VCaP (cell line): Measurements from ENCODE around the gene CAMK2B.

Experiments used
- H3K27ac ChIP-seq: fragments of 450-650 bp; 2 replicates; pipeline ENCODE4 v1.5.1; 2017
- TF ChIP-seq, protein P1 (sequence below): fragments of 450-650 bp; conservative IDR thresholded peaks from 2 replicates; pipeline ENCODE4 v1.5.1; 2017; ENCODE audit warnings: mild to moderate bottlenecking, moderate library complexity

Gene CAMK2B

GRCh38 chr7:44366986-44367385 lies 41.6 kb upstream of the CAMK2B start:
- TF ChIP-seq, protein P1, sequence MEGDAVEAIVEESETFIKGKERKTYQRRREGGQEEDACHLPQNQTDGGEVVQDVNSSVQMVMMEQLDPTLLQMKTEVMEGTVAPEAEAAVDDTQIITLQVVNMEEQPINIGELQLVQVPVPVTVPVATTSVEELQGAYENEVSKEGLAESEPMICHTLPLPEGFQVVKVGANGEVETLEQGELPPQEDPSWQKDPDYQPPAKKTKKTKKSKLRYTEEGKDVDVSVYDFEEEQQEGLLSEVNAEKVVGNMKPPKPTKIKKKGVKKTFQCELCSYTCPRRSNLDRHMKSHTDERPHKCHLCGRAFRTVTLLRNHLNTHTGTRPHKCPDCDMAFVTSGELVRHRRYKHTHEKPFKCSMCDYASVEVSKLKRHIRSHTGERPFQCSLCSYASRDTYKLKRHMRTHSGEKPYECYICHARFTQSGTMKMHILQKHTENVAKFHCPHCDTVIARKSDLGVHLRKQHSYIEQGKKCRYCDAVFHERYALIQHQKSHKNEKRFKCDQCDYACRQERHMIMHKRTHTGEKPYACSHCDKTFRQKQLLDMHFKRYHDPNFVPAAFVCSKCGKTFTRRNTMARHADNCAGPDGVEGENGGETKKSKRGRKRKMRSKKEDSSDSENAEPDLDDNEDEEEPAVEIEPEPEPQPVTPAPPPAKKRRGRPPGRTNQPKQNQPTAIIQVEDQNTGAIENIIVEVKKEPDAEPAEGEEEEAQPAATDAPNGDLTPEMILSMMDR, result no peak

DNA sequence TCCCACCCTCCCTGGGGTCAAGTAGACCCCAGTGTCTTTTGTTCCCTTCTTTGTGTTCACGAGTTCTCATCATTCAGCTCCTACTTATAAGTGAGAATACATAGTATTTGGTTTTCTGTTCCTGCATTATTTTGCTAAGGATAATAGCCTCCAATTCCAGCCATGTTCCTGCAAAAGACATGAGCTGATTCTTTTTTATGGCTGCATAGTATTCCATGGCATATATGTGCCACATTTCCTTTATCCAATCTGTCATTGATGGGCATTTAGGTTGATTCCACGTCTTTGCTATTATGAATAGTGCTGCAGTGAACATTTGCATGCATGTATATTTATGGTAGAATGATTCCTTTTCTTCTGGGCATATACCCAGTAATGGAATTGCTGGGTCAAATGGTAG lies 28.3 kb upstream of the CAMK2B start:
- no peak overlapping the region for H3K27ac ChIP-seq
- TF ChIP-seq, protein P1, result no peak

More at GRCh38 chr7:44366986-44367385, 41.6 kb upstream of the CAMK2B start:
- H3K27ac ChIP-seq, result no peak overlapping the region

DNA sequence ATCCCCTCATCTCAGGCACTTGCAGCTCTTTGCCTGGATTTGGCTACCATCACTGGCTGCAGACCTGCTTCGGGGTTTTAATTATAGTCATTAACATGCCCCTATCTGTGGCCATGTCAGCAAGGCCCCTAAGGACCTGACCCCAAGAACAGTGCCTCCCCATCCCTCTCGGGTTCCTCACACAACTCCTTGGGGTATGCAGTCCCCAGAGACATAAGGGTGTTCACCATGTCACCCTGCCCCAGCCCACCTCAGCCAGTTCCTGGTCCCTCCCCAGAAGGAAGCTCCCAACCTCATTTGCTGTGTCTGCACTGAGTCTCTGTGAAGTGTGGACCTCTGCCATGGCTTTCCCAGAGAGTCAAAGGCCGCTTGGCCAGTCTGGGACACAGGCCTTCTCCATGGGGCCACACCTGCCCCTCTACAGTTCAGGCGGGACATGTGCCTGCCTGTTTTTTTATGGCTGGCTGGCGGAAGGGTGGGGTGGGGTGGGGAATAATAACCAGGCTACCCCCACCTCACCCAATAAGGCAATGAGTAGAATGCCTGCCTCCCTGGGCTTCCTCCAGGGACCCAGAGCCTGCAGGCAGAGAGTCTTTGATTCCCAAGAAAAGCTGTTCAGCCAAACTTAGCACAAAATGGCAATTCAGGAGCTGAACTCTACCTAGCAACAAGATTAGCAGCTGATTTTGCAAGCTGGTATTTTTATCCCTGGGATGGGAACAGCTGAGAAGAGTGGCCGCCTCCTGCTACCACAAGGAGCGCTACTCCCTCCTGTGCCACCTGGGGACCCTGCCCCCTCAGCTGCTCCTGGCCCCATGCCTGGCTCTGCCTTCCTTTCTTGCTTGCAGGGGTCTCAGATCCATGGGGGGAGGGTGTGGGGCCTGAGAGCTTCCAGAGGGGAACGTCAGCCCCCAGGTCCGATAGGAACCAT lies 23.7 kb upstream of the CAMK2B start:
- TF ChIP-seq, protein P1, result no peak
- H3K27ac ChIP-seq, result no peak overlapping the region

DNA sequence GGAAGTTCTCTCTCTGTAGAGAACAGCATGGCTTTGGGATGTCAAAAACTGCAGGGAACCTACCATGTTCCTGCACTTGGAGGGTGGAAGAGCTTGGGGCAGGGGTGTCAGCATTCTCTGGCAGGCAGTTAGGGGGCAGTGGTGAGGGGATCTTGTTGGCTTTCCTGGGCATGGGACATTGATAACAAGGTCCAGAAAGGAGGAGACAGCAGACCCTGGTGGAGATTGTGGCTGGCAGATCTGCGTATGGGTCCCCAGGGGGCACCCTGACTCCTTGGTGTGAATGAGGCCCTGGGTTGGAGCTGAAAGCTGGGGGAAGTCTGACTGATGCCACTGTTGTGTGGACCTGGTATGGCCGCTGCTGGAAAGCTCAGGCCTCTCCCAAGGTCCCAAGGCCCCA lies 22.9 kb upstream of the CAMK2B start:
- TF ChIP-seq, protein P1, result no peak; the same call in 1 of the 2 replicates

GRCh38 chr7:44347546-44348114 lies 22.2 kb upstream of the CAMK2B start:
- H3K27ac ChIP-seq, result no peak overlapping the region
- TF ChIP-seq, protein P1, result no peak

More for the DNA sequence above, 22.9 kb upstream of the CAMK2B start:
- no peak overlapping the region for H3K27ac ChIP-seq

GRCh38 chr7:44346063-44346462 lies 20.7 kb upstream of the CAMK2B start:
- H3K27ac ChIP-seq, result no peak overlapping the region
- TF ChIP-seq, protein P1, result no peak

DNA sequence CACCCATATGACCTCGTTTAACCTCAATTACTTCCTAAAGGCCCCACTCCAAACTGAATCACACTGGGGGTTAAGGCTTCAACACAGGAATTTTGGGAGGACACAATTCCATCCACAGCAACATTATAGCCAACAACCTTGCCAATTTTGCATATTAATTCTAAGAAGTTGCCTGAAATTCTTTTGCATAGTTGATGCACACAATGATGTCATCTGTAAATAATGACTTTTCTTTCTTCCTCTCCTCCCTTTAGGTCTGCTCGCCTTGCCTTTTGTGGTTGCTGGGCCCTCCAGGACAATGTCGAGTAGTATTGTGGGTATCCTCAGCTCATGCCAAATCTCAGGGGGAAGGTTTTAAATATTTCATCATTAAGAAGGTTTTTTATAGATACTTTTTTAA lies 16.0 kb upstream of the CAMK2B start:
- TF ChIP-seq, protein P1, result no peak
- H3K27ac ChIP-seq, result no peak overlapping the region
